Measurements from ENCODE around the gene ACBD6.
"Not testable (repeated sequence)": the region's sequence is repeated elsewhere in the genome, so short reads cannot be mapped to it uniquely, and the experiment has no call there.

Gene ACBD6

DNA sequence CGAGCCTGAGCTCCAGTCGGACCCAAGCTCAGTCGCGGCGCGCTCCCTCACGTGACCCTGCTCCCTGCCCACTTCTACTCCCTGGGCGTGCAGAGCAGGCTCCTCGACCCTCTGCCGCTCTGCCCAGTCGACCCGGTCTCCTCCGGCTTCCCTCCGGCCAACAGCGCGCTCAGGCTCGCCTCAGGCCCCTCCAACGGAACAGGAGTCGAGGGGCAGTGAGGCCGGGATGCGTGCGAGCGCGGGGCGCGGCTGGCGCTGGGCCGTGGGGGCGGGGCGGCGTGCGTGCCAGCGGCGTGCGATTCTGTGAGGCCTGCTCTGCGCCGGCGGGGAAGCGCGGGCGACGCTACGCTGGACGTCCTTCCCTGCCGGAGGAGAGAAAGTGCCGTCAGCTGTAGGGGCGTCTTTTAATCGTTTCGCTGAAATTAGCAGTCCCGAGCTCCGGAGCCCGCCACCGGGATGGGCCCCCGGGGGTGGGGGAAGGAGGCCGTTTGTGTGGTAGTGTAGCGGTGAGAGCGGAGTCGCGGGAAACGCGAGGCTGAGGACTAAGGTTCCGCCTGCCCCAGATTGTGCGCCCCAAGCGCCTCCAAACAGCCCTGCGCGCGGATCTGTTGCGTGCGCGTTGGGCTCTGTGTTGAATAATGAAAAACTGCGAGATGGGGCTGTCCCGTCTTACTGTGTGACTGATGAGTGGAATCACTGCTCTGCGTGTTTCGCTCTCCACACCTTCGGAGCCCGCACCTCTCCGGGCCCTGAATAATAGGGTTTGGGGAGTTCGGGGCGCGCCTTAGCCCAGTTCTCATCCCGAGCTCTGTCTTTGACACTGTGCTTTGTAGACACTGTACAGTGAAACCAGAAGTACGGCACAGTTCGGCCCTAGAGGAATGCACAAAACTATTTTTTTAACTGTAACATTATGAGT is at the start of gene ACBD6:
ACBD6 (minus strand) TSS at position 217 of the 919 bp plus-strand sequence. CDS start 311 bp downstream, outside the sequence.
- DNase-seq = peak; percentile 97 to 100

DNA sequence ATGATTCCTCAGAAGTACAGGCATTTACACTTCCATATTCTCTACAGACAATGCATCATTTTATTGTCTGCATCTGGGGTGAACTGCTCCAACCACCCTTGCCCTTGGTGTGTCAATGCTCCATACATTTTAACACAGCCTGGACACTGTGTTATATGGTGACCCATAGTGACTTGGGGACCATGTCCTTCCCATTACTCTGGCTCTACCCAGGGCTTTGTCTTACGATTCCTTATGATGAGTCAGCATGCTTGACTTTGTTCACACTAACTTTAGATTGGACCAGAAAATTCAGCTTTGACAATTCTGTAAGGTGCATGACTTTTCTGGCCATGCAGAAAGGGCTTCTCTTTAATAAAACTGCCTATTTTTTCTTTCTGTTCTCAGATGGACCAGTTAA is 49.6 kb upstream of the ACBD6 start:
- DNase-seq = no peak

- no peak for DNase-seq
Measured at GRCh38 chr1:180550241-180550640, 47.9 kb upstream of the ACBD6 start.

DNA sequence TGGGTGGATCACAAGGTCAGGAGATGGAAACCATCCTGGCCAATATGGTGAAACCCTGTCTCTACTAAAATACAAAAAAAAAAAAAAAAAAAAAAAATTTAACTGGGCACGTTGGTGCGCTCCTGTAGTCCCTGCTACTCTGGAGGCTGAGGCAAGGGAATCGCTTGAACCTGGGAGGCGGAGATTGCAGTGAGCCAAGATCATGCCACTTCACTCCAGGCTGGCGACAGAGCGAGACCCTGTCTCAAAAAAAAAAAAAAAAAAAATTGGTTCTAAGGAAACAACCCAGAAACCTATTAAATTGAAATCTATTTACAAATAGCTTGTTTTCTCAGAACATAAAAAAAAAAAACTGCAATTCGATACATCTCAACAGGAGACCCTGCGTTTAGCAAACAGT is 47.4 kb upstream of the ACBD6 start:
- DNase-seq = not testable (repeated sequence)

- DNase-seq = no peak
Measured at GRCh38 chr1:180548686-180549317, 46.4 kb upstream of the ACBD6 start.

GRCh38 chr1:180545991-180546390 is 43.6 kb upstream of the ACBD6 start:
- no peak for DNase-seq

GRCh38 chr1:180544050-180544449 is 41.7 kb upstream of the ACBD6 start:
- DNase-seq = no peak

DNA sequence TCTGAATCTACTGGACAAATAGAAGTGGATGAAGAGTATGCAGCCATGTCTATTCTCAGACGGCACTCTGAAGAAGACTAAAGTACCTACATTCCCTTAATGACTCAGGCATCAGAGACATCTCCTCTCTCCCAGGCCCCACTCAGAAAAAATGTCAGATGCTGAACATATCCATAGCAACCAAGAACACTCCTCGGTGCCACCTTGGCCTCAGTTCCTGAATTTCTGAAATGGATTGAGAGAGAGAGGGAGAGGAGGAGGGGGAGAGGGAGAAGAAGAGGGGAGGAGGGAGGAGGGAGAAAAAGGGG is 40.4 kb upstream of the ACBD6 start:
- DNase-seq = no peak

DNA sequence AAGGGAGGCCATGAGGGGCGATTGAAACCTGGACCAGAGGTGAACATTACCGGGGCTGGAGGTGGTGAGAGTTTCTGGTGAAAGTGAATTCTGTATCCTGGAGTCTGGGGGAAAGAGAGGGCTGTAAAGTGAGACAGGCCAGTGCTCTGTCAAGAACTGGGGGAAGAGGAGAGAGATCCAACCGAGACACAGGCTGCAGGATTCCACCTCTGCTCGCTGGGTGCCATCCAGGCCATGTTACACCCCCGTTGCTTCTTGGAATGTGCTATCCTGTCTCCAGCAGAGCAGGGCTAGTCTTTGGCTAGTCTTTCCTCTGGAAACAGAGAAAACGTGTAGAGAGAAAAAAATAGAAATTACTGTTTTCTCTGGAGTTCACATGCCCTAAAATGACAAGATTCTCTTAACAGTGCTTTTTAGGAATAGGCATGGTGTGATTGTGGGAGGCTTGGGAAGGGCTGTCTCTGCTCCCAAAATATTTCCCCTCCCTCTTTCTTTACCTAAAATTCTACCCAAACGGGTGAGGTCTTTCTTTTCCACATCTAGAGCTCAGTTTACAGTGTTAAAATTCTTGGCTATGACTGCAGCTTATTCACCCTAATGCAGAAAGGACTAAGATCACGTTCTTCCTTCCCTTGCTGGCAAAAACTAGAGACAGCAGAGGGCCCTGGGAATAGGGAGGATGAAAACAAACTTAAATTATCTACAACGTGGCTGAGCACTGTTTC is 39.9 kb upstream of the ACBD6 start:
- DNase-seq = no peak

DNA sequence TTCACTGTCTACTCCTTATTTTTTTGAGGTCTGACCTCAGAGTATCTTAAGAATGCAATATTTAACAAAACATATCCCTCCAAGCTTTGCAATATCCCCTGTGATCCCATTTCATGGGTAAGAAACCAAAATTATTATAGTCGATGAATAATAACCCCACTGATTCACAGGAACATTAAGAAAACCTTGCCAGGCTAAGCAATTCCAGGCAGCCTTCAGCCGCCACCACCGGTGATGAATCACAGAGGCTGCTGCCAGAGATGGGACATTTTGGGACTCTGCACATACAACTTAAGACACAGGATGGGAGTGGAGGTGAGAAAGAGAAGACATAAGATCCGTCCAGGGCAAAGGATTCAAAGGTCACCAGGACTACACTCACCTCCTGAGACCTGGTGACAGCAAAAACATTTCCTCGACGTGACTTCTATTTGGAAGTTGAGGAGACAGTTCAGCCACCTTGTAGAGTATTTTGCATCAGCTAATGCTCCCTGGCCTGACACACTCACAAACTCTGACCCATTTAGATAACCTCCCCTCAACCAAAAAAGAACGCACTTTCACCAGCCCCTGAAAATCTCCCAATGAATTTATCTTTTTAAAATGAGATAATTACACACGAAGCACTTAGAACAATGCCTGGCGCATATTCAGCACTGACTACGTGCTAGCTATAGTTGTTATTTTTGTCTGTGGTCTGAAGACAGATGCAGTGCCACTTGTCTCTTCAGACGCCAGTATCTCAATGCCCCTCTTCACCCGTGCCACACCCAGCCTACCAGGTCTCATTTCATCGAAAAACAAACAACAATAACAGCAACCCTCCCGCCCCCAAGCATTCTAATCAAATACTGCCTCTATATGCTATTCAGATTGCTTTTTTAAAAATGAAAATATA is 38.6 kb upstream of the ACBD6 start:
- DNase-seq = no peak

DNA sequence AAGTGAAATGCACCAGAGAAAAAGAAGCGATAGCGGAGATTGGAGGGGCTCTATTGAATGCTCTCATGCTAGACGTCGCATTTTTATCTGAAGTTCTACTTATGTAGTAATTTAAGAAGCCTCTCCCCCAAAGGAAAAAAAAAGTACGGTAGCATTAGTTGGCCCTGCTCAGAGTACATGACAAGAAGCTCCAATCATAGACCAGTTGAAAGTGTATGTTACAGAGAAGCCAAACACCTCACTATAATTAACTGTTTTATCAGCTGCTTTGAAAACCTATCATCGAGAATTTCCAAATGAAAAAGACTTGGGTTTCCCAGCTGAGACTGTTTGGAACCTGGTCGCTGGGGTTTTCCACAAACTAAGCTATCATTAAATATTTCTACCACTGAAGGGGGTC is 36.8 kb upstream of the ACBD6 start:
- DNase-seq = no peak

DNA sequence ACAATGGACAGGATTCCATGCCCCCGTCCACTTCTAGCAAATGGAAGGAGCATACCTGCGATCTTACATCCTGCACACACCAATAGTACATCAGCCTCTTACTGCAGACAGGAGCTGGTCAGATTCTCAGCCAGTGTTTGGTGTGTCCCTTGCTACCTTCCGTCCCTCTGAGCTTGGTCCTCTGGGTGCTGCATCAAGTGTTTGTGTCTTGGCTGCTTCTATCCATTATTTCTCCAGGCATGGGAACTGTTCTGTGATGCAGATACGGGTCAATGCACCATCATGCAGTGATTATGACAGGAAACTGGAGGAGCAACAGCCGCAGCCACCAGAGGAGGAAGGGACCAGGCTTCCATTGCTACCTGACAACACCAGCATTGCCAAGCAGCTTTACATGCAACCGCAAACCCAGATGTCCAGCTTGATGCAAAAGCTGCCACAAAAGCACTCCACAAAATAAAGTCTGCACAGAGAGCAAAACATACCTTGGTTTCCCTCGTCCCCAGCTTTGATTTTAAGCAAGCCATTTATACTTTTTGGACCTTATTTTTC is 34.5 kb upstream of the ACBD6 start:
- DNase-seq = no peak

GRCh38 chr1:180535418-180535999 is 33.1 kb upstream of the ACBD6 start:
- no peak for DNase-seq

- no peak for DNase-seq
Measured at GRCh38 chr1:180534214-180534613, 31.8 kb upstream of the ACBD6 start.

DNA sequence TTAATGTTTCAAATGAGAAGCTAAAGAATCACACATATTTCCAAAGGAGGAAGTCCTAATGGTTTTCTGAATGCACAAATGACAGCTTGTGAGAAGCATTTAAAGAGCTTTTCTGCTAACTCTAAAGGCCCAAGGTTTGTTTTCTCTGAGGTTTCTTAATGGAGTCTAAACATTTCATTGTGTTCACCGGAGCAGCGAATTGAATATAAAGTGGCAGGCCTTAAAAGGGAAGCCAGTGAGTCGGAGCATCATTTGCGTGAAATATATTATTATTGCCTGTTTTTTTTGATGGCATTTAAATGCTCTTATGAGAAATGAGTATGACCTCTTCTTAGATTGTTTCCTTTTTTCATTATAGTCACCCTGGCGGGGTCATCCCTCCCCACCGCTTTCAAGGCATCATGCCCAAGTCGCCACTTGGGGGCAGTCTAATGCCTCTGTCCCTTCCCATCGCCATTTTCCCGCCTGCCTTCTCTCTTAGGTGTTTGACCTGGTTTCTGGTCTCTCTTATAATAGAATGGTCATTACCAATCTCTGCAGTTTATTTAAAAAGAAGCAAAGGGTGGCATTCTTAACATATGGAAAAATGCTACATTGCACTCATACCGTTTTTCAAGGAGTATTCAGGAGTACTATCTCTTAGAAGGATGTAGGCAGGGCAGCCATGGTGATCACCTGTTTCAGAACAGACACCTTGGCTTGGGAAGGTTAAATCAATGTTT is 31.1 kb upstream of the ACBD6 start:
- peak; percentile 77 to 95 for DNase-seq

GRCh38 chr1:180532854-180533253 is 30.5 kb upstream of the ACBD6 start:
- no peak for DNase-seq

DNA sequence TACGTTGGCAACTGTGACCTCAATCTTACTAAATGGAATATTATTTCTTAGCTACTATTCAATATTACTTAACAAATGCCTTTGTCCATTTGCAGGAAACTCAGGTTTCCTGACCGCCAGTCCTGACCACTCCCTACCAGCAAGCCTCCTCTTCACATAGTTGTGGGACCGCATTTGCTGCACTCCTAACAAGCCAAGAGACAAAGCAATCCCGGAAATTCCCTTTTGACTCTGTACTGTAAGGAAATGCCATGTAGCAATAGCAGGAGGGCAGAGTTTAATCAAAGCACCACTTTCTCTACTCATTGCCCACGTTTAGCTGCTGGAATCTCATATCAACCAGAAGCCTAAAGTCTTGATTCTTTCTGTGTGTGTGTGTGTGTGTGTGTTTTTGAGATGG is 28.1 kb upstream of the ACBD6 start:
- DNase-seq = no peak

DNA sequence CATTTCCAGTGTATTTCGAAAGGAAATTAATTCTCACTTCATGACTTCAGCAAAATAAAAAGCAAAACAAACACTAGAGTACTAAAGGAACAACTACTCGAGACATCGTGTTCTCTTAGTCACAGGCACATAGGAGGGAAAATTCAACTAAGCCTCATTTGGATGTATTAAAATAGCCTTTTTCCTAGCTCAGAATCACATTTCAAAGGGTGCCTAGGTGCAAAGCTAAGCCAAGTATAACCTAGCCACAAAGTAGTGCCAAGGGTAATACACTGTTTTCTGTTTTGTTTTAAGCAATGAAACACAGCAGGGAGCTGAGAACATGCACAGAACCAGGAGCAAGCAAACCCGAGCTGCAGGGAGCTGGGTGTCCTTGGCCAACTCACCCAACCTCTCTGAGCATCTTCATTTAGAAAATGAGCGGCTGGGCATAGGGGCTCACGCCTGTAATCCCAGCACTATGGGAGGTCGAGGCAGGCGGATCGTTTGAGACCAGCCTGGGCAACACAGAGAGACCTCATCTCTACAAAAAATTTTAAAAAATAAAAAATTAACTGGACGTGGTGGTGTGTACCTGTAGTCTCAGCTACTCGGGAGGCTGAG is 26.6 kb upstream of the ACBD6 start:
- DNase-seq = no peak

GRCh38 chr1:180527101-180527669 is 24.8 kb upstream of the ACBD6 start:
- no peak for DNase-seq

- DNase-seq = no peak
Measured at GRCh38 chr1:180525715-180526039, 23.3 kb upstream of the ACBD6 start.
